H1 (cell line): ENCODE data around the gene DNAAF5. TPM values are rescaled to one million over a fixed set of nuclear protein-coding genes. Genes with fewer than 3 reads are reported as not detected.

Source experiments
- CTCF ChIA-PET: fragments of 300-600 bp; sonication (Branson Sonifier 250); formaldehyde crosslinking; loops from one replicate; lab custom pipeline; 2021; ENCODE audit not compliant: partially characterized antibody; lab: Charles Lee
- POLR2A ChIA-PET: fragments of 300-600 bp; sonication (Branson Sonifier 250); formaldehyde crosslinking; loops from one replicate; lab custom pipeline; 2021; ENCODE audit warnings: inconsistent platforms; ENCODE audit not compliant: partially characterized antibody; lab: Charles Lee
- DNase-seq, 2 experiments: peaks; one replicate each; pipeline versions ENCODE4 v3.0.0 to v3.0.0-alpha.2; 2010 to 2022; ENCODE audit warnings: low spot score in 2 of 2, low read depth in 1 of 2, mixed read lengths in 1 of 2
- FAIRE-seq: peaks from 2 replicates; lab custom pipeline; 2011; peaks lifted over from hg19 to GRCh38; lab: Jason Lieb, UNC
- H2AFZ ChIP-seq: 2 replicates; pipeline ENCODE4 v1.8.1; 2012; ENCODE audit warnings: low read length, inconsistent platforms
- H2AK5ac ChIP-seq: 2 replicates; pipeline ENCODE4 v1.6.1; 2013; ENCODE audit warnings: low read depth, low read length
- H2BK120ac ChIP-seq: replicated peaks from 2 replicates; pipeline ENCODE3; 2013; ENCODE audit warnings: low read depth, low read length, inconsistent platforms
- H2BK12ac ChIP-seq: 2 replicates; pipeline ENCODE4 v1.6.1; 2013; ENCODE audit warnings: low read depth, low read length
- H2BK15ac ChIP-seq: 2 replicates; pipeline ENCODE4 v1.6.1; 2013; ENCODE audit warnings: low read length
- H2BK20ac ChIP-seq: 2 replicates; pipeline ENCODE4 v1.6.1; 2013; ENCODE audit warnings: low read length
- H2BK5ac ChIP-seq: 2 replicates; pipeline ENCODE4 v1.6.1; 2013; ENCODE audit warnings: low read depth, low read length
- H3K14ac ChIP-seq: 2 replicates; pipeline ENCODE4 v1.6.1; 2013; ENCODE audit warnings: inconsistent platforms; ENCODE audit not compliant: insufficient read length
- H3K18ac ChIP-seq: 2 replicates; pipeline ENCODE4 v1.6.1; 2013; ENCODE audit warnings: low read length; ENCODE audit errors: extremely low read depth
- H3K23ac ChIP-seq: 2 replicates; pipeline ENCODE4 v1.6.1; 2013; ENCODE audit warnings: inconsistent platforms; ENCODE audit not compliant: insufficient read length
- H3K23me2 ChIP-seq: 2 replicates; pipeline ENCODE4 v1.6.1; 2013; ENCODE audit warnings: low read depth, low read length
- H3K27ac ChIP-seq: 2 replicates; pipeline ENCODE4 v1.6.1; 2011; ENCODE audit warnings: low read depth, low read length, inconsistent platforms
- H3K27me3 ChIP-seq, 4 experiments: replicated peaks in 1 of 4; 1 replicate in 1 of 4; 2 replicates in 3 of 4; pipeline versions ENCODE4 v1.6.1 to v1.8.1; 2011 to 2013; ENCODE audit warnings: low read length in 3 of 4, mild to moderate bottlenecking in 3 of 4, inconsistent platforms in 2 of 4, mixed read lengths in 2 of 4, moderate library complexity in 1 of 4; ENCODE audit not compliant: control insufficient read depth in 3 of 4, insufficient read depth in 3 of 4; ENCODE audit errors: extremely low read depth in 1 of 4
- H3K36me3 ChIP-seq, 4 experiments: 2 replicates each; pipeline versions ENCODE4 v1.6.1 to v1.8.1; 2011 to 2013; ENCODE audit warnings: mild to moderate bottlenecking in 4 of 4, low read length in 3 of 4, moderate library complexity in 2 of 4, control low read depth in 1 of 4, inconsistent platforms in 1 of 4; ENCODE audit not compliant: insufficient read depth in 4 of 4, control insufficient read depth in 2 of 4
- H3K4ac ChIP-seq: replicated peaks from 2 replicates; pipeline ENCODE3; 2013; ENCODE audit warnings: low read length, low read depth, mixed read lengths, inconsistent platforms; ENCODE audit not compliant: insufficient read length
- H3K4me1 ChIP-seq, 4 experiments: replicated peaks in 1 of 4; 1 replicate in 1 of 4; 2 replicates in 3 of 4; pipeline versions ENCODE4 v1.6.1 to v1.8.1; 2011 to 2013; ENCODE audit warnings: low read length in 3 of 4, inconsistent platforms in 2 of 4, mixed read lengths in 1 of 4; ENCODE audit not compliant: insufficient read depth in 4 of 4, control insufficient read depth in 3 of 4
- H3K4me2 ChIP-seq, 2 experiments: 2 replicates each; pipeline versions ENCODE4 v1.6.1 to v1.8.1; 2011 to 2013; ENCODE audit warnings: low read depth in 2 of 2, low read length in 2 of 2, control low read depth in 1 of 2, inconsistent platforms in 1 of 2, mild to moderate bottlenecking in 1 of 2; ENCODE audit not compliant: insufficient read depth in 1 of 2
- H3K4me3 ChIP-seq, 4 experiments: fragments of 200-600, 300-600 bp in 1 of 4; sonication (generic), shearing (Covaris generic), sonication (Bioruptor Twin) in 1 of 4; 2 replicates each; pipeline versions ENCODE4 v1.5.1 to v1.8.1; 2011 to 2016; ENCODE audit warnings: low read length in 4 of 4, low read depth in 3 of 4, control low read depth in 2 of 4, inconsistent platforms in 2 of 4, mild to moderate bottlenecking in 2 of 4, mixed read lengths in 1 of 4, moderate library complexity in 1 of 4; ENCODE audit not compliant: insufficient read depth in 2 of 4; ENCODE audit errors: extremely low read depth in 1 of 4
- H3K56ac ChIP-seq: replicated peaks from 2 replicates; pipeline ENCODE3; 2013; ENCODE audit warnings: low read depth, mild to moderate bottlenecking, mixed read lengths, low read length, inconsistent platforms; ENCODE audit not compliant: insufficient read length
- H3K79me1 ChIP-seq: 2 replicates; pipeline ENCODE4 v1.6.1; 2013; ENCODE audit warnings: low read depth, low read length, control low read depth
- H3K79me2 ChIP-seq, 2 experiments: 2 replicates each; pipeline versions ENCODE4 v1.6.1 to v1.8.1; 2012 to 2013; ENCODE audit warnings: low read length in 2 of 2, mild to moderate bottlenecking in 2 of 2, inconsistent platforms in 1 of 2; ENCODE audit not compliant: insufficient read depth in 2 of 2, control insufficient read depth in 1 of 2
- H3K9ac ChIP-seq, 4 experiments: replicated peaks in 1 of 4; 1 replicate in 1 of 4; 2 replicates in 3 of 4; pipeline versions ENCODE4 v1.6.1 to v1.8.1; 2011 to 2013; ENCODE audit warnings: low read depth in 3 of 4, low read length in 3 of 4, control low read depth in 2 of 4, mild to moderate bottlenecking in 2 of 4, moderate library complexity in 2 of 4, inconsistent platforms in 1 of 4; ENCODE audit errors: extremely low read depth in 1 of 4
- H3K9me3 ChIP-seq, 2 experiments: 2 replicates each; pipeline versions ENCODE4 v1.6.1 to v1.8.1; 2012 to 2013; ENCODE audit warnings: mild to moderate bottlenecking in 2 of 2, moderate library complexity in 2 of 2, control low read depth in 1 of 2, inconsistent platforms in 1 of 2, low read depth in 1 of 2, low read length in 1 of 2, mixed read lengths in 1 of 2; ENCODE audit not compliant: insufficient read depth in 2 of 2
- H4K20me1 ChIP-seq, 2 experiments: replicated peaks in 1 of 2; 2 replicates each; pipeline versions ENCODE3 to v1.8.1; 2011 to 2013; ENCODE audit warnings: inconsistent platforms in 2 of 2, low read length in 2 of 2, mild to moderate bottlenecking in 1 of 2; ENCODE audit not compliant: insufficient read depth in 2 of 2, control insufficient read depth in 1 of 2
- H4K5ac ChIP-seq: 2 replicates; pipeline ENCODE4 v1.6.1; 2013; ENCODE audit warnings: low read length, low read depth, mixed read lengths, inconsistent platforms; ENCODE audit not compliant: insufficient read length
- H4K8ac ChIP-seq: 2 replicates; pipeline ENCODE4 v1.8.0; 2013; ENCODE audit warnings: mild to moderate bottlenecking, moderate library complexity, low read length, inconsistent platforms; ENCODE audit not compliant: insufficient read depth; ENCODE audit errors: extremely low read depth
- H4K91ac ChIP-seq: replicated peaks from 2 replicates; pipeline ENCODE3; 2013; ENCODE audit warnings: low read length, mixed read lengths, inconsistent platforms; ENCODE audit not compliant: insufficient read length
- EZH2 ChIP-seq: fragments of 200-600 bp; sonication (generic); IDR thresholded peaks from 2 replicates; pipeline ENCODE4 v1.7.1; 2012; ENCODE audit warnings: low read depth, mild to moderate bottlenecking, moderate library complexity, low read length, inconsistent platforms; ENCODE audit not compliant: severe bottlenecking
- GABPA ChIP-seq: IDR thresholded peaks from 2 replicates; pipeline ENCODE4 v1.6.1; 2011; ENCODE audit warnings: mild to moderate bottlenecking, low read length, moderate library complexity, borderline replicate concordance; ENCODE audit not compliant: insufficient read depth
- HDAC2 ChIP-seq, 2 experiments: fragments of 300-600 bp in 1 of 2; sonication (generic) in 1 of 2; IDR thresholded peaks; 2 replicates each; pipeline ENCODE4 v1.6.1; 2011 to 2012; ENCODE audit warnings: low read depth in 2 of 2, low read length in 2 of 2, mild to moderate bottlenecking in 2 of 2, moderate library complexity in 2 of 2, borderline replicate concordance in 1 of 2, inconsistent platforms in 1 of 2
- KDM1A ChIP-seq: fragments of 200-600, 300-600 bp; sonication (generic); IDR thresholded peaks from 2 replicates; pipeline ENCODE4 v1.7.1; 2016; ENCODE audit warnings: mild to moderate bottlenecking, low read length, borderline replicate concordance
- NRF1 ChIP-seq: IDR thresholded peaks from 2 replicates; pipeline ENCODE4 v1.6.1; 2011; ENCODE audit warnings: mild to moderate bottlenecking, low read depth, low read length, improper control_type of control experiment
- RXRA ChIP-seq: IDR thresholded peaks from 2 replicates; pipeline ENCODE4 v1.6.1; 2011; ENCODE audit warnings: low read depth, mild to moderate bottlenecking, low read length, moderate library complexity; ENCODE audit not compliant: insufficient read depth
- WGBS, 2 experiments: shearing (Covaris generic) in 1 of 2; methylation state at CpG; one replicate each; pipeline versions ENCODE4 v1.1.6 to v1.1.7; 2013 to 2015; ENCODE audit warnings: low lambda C conversion rate in 2 of 2, mixed read lengths in 2 of 2, inconsistent platforms in 1 of 2, low coverage in 1 of 2, missing lambda C conversion rate in 1 of 2; ENCODE audit not compliant: insufficient replicate concordance in 2 of 2, insufficient coverage in 1 of 2, insufficient read length in 1 of 2; ENCODE audit errors: extremely low coverage in 1 of 2, missing lambda C conversion rate in 1 of 2; 5-methylcytosine and 5-hydroxymethylcytosine counted together
- polyA plus RNA-seq, 7 experiments: library from polyadenylated mRNA; depleted of rRNA in 3 of 7; stranded (reverse) in 5 of 7; unstranded in 2 of 7; fragments of >200 nt in 5 of 7; fragments of 200-250 nt in 2 of 7; gene quantifications; 1 replicate in 5 of 7; 2 replicates in 1 of 7; 4 replicates in 1 of 7; pipeline versions ENCODE4 v1.2.1 to v1.2.3, GENCODE V29; 2011 to 2013; ENCODE audit warnings: missing spikeins in 2 of 7, mixed read lengths in 2 of 7
- total RNA-seq: library from RNA; stranded (reverse); fragmentation: NEBNext Ultra II Directional; extraction: Animal tissue kit (Norgen Biotek cat#: 25700); gene quantifications from 2 replicates; pipeline ENCODE4 v1.2.1, GENCODE V29; 2021
- TF ChIP-seq, protein P1 (sequence below), 3 experiments: IDR thresholded peaks; 1 replicate in 2 of 3; 2 replicates in 1 of 3; pipeline versions ENCODE4 v1.5.1 to v1.6.1; 2011; ENCODE audit warnings: low read length in 3 of 3, mild to moderate bottlenecking in 3 of 3, inconsistent platforms in 2 of 3, low read depth in 1 of 3, moderate library complexity in 1 of 3; ENCODE audit not compliant: insufficient read depth in 1 of 3; ENCODE audit errors: control extremely low read depth in 1 of 3

Gene DNAAF5
- total and polyA plus RNA-seq, 2 of the 8 experiments (the other 6 are each of a cell fraction or from before 2014, with no cell fraction given) = 55.1 to 95.9 TPM

DNA sequence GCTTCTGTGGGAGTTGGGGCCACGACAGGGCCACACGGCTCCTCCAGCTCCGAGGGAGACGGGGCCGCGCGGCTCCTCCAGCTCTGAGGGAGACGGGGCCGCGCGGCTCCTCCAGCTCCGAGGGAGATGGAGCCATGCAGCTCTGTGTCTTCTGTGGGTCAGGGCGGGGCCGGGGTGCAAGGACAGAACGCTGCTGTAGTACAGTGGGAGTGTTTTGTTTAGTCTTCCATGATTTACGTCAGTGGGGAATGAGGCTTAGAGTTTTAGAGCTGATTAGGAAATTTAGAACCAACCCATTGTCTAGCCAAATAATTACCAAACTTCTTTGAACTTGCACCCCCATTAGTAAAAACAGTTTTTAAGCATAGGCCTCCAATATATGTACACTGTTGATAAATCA lies 33.5 kb downstream of the DNAAF5 start:
- Histone ChIP-seq H4K8ac (no peak overlapping the region), H3K4me2 (no peak overlapping the region), H4K5ac (no peak overlapping the region), H3K79me2 (no peaks in the 10 kb centered on the region), H2BK5ac (no peak overlapping the region), H2BK12ac (no peak overlapping the region), H3K56ac (no peak overlapping the region), H3K4me3 (no peak overlapping the region), H2AFZ (no peak overlapping the region), H4K91ac (no peak overlapping the region), H3K9ac (no peak overlapping the region), H2BK120ac (no peak overlapping the region), H3K79me1 (no peaks in the 10 kb centered on the region), H3K27me3 (no peaks in the 10 kb centered on the region), H2BK20ac (no peak overlapping the region), H4K20me1 (peaks cover 0 to 11% of the 10 kb centered on the region in 2 experiments), H3K27ac (no peak overlapping the region), H3K23me2 (no peaks in the 10 kb centered on the region), H3K18ac (no peak overlapping the region), H2BK15ac (no peak overlapping the region), H3K36me3 (peaks cover 12 to 38% (median 27%) of the 10 kb centered on the region in 4 experiments), H3K23ac (no peak overlapping the region), H3K9me3 (no peaks in the 10 kb centered on the region), H3K14ac (no peak overlapping the region), H2AK5ac (no peak overlapping the region), H3K4ac (no peak overlapping the region), H3K4me1 (no peaks in the 10 kb centered on the region)
- no peak for FAIRE-seq
- TF ChIP-seq, protein P1, sequence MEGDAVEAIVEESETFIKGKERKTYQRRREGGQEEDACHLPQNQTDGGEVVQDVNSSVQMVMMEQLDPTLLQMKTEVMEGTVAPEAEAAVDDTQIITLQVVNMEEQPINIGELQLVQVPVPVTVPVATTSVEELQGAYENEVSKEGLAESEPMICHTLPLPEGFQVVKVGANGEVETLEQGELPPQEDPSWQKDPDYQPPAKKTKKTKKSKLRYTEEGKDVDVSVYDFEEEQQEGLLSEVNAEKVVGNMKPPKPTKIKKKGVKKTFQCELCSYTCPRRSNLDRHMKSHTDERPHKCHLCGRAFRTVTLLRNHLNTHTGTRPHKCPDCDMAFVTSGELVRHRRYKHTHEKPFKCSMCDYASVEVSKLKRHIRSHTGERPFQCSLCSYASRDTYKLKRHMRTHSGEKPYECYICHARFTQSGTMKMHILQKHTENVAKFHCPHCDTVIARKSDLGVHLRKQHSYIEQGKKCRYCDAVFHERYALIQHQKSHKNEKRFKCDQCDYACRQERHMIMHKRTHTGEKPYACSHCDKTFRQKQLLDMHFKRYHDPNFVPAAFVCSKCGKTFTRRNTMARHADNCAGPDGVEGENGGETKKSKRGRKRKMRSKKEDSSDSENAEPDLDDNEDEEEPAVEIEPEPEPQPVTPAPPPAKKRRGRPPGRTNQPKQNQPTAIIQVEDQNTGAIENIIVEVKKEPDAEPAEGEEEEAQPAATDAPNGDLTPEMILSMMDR (IDR thresholded peaks at IDR 0.05; ENCODE audit: control extremely low read depth in 1 of 3, insufficient read depth in 1 of 3, low read depth in 1 of 3, low read length in 3 of 3) = no peak
- TF ChIP-seq KDM1A = no peak
- no peak for TF ChIP-seq RXRA
- TF ChIP-seq EZH2 = no peak
- TF ChIP-seq HDAC2 (IDR thresholded peaks at IDR 0.05; ENCODE audit: borderline replicate concordance in 1 of 2, low read depth in 2 of 2, low read length in 2 of 2) = no peak
- TF ChIP-seq GABPA = no peak
- TF ChIP-seq NRF1 = no peak
- WGBS, 2 experiments = 90% methylated on average over 11 of the region's 16 CpGs; no CpG with 5 or more reads in 1 of the 2 experiments
- DNase-seq = no peak
- CTCF ChIA-PET = interaction anchor here (1.2 to 1.6 kb wide), 2 partner anchors 14 to 25 kb away, joined by 3 read pairs; no protein-coding TSS in a partner anchor
- POLR2A ChIA-PET = no interaction called here
